ENCODE measurements around the gene GOLIM4.

GOLIM4 gene

GRCh38 chr3:167998253-167998652, 97.5 kb downstream of the GOLIM4 start:
- TF ChIP-seq ZNF565 (CRISPR knock-in tag; conservative IDR thresholded peaks at IDR 0.05; ENCODE audit: low read depth) (no peak), GLIS3 (CRISPR knock-in tag; IDR thresholded peaks at IDR 0.05) (no peak), SNAI2 (CRISPR knock-in tag; IDR thresholded peaks at IDR 0.05) (no peak), PATZ1 (CRISPR knock-in tag; IDR thresholded peaks at IDR 0.05; ENCODE audit: borderline replicate concordance) (no peak), TOX (CRISPR knock-in tag; IDR thresholded peaks at IDR 0.05; ENCODE audit: borderline replicate concordance) (no peak), ZFP3 (CRISPR knock-in tag; IDR thresholded peaks at IDR 0.05) (no peak), ESRRG (CRISPR knock-in tag; IDR thresholded peaks at IDR 0.05) (no peak), ZC3H10 (CRISPR knock-in tag; IDR thresholded peaks at IDR 0.05) (no peak), CREB5 (CRISPR knock-in tag; IDR thresholded peaks at IDR 0.05; ENCODE audit: low read depth) (no peak), CSDC2 (CRISPR knock-in tag; IDR thresholded peaks at IDR 0.05) (no peak), PPARA (CRISPR knock-in tag; IDR thresholded peaks at IDR 0.05; ENCODE audit: borderline replicate concordance) (no peak), POU6F1 (CRISPR knock-in tag; IDR thresholded peaks at IDR 0.05; ENCODE audit: borderline replicate concordance, low read depth) (no peak), ARNTL (CRISPR knock-in tag; IDR thresholded peaks at IDR 0.05; ENCODE audit: borderline replicate concordance, low read depth) (no peak), RARB (CRISPR knock-in tag; IDR thresholded peaks at IDR 0.05) (no peak), CSRNP3 (CRISPR knock-in tag; IDR thresholded peaks at IDR 0.05) (no peak), BACH2 (CRISPR knock-in tag; IDR thresholded peaks at IDR 0.05; ENCODE audit: borderline replicate concordance) (no peak), ZNF70 (CRISPR knock-in tag; IDR thresholded peaks at IDR 0.05) (no peak), ZNF8 (CRISPR knock-in tag; IDR thresholded peaks at IDR 0.05) (no peak), OSR1 (CRISPR knock-in tag; IDR thresholded peaks at IDR 0.05) (no peak)
- ATAC-seq = no peak

GRCh38 chr3:167996514-167996913, 99.2 kb downstream of the GOLIM4 start:
- TF ChIP-seq POU6F1 (CRISPR knock-in tag; IDR thresholded peaks at IDR 0.05; ENCODE audit: borderline replicate concordance, low read depth) (no peak), ZC3H10 (CRISPR knock-in tag; IDR thresholded peaks at IDR 0.05) (no peak), ZNF565 (CRISPR knock-in tag; conservative IDR thresholded peaks at IDR 0.05; ENCODE audit: low read depth) (no peak), CSRNP3 (CRISPR knock-in tag; IDR thresholded peaks at IDR 0.05) (no peak), ZNF70 (CRISPR knock-in tag; IDR thresholded peaks at IDR 0.05) (no peak), CSDC2 (CRISPR knock-in tag; IDR thresholded peaks at IDR 0.05) (no peak), TCF4 (CRISPR knock-in tag; IDR thresholded peaks at IDR 0.05; ENCODE audit: borderline replicate concordance) (no peak), TSHZ2 (CRISPR knock-in tag; IDR thresholded peaks at IDR 0.05) (no peak), BACH2 (CRISPR knock-in tag; IDR thresholded peaks at IDR 0.05; ENCODE audit: borderline replicate concordance) (no peak), ZNF8 (CRISPR knock-in tag; IDR thresholded peaks at IDR 0.05) (no peak), ARNTL (CRISPR knock-in tag; IDR thresholded peaks at IDR 0.05; ENCODE audit: borderline replicate concordance, low read depth) (no peak), PPARA (CRISPR knock-in tag; IDR thresholded peaks at IDR 0.05; ENCODE audit: borderline replicate concordance) (no peak), ZFP3 (CRISPR knock-in tag; IDR thresholded peaks at IDR 0.05) (no peak)
- ATAC-seq = no peak

All from SK-N-SH treated with all-trans-retinoic acid at 6 μM for 48 hours (cell line).